ENCODE results near the gene C15orf39. TPM values are rescaled to one million over a fixed set of nuclear protein-coding genes. Genes with fewer than 3 reads are reported as not detected.

Gene C15orf39
- total RNA-seq, 1 experiment from 2014 or later = 45.6 TPM

DNA sequence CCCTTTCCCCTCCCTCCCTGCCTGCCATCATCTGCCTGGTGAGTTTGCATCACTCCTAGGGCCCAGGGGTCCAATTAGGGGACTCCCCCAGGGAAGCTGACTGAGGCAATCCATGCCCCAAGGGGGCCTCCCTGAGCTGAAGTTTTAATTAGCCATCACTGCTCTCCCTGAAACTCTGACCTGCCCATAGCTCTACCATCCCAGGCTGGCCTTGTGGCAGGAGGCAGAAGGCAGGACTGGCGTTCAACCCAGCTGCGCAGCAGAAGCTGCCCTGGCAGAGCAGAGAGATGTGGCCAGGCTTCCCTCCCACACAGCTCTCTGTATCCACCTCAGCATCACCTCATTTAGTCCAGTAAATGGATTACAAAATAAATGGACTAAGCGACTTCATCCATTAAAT lies 7.7 kb upstream of the C15orf39 start:
- Histone ChIP-seq H3K56ac (ENCODE audit: insufficient read length, low read depth, low read length) (no peak overlapping the region), H3K79me2 (ENCODE audit: insufficient read depth, low read length) (no peaks in the 10 kb centered on the region), H3T11ph (ENCODE audit: low read length) (no peak overlapping the region), H3K4me1 (ENCODE audit: insufficient read depth, low read length) (peaks cover 4% of the 10 kb centered on the region), H3K4me2 (ENCODE audit: insufficient read depth, insufficient read length, low read length) (no peak overlapping the region), H4K20me1 (ENCODE audit: control insufficient read depth, insufficient read depth, insufficient read length) (peaks cover 2% of the 10 kb centered on the region), H3K23me2 (ENCODE audit: insufficient read length, low read depth, low read length, poor library complexity, severe bottlenecking) (no peaks in the 10 kb centered on the region), H3K27me3 (ENCODE audit: insufficient read depth, low read length) (no peaks in the 10 kb centered on the region), H2BK12ac (ENCODE audit: insufficient read length, low read depth, low read length) (no peak overlapping the region), H2BK5ac (ENCODE audit: insufficient read length, low read length) (no peak overlapping the region), H2BK120ac (ENCODE audit: low read depth, low read length, poor library complexity, severe bottlenecking) (no peak overlapping the region), H3K4ac (ENCODE audit: low read depth, low read length) (no peak overlapping the region), H4K5ac (ENCODE audit: insufficient read length, low read depth, low read length) (no peak overlapping the region), H3K79me1 (ENCODE audit: insufficient read depth, low read depth, low read length, poor library complexity, severe bottlenecking) (no peaks in the 10 kb centered on the region), H4K91ac (ENCODE audit: insufficient read length, low read depth, low read length) (no peak overlapping the region), H3K9ac (ENCODE audit: extremely low read depth, insufficient read length, low read length) (no peak overlapping the region), H4K8ac (replicated peaks; ENCODE audit: insufficient read length, low read depth, low read length) (no peak overlapping the region), H3K9me3 (ENCODE audit: control insufficient read depth, low read depth, low read length) (peaks cover 5% of the 10 kb centered on the region), H3K23ac (ENCODE audit: insufficient read length, low read depth, low read length) (no peak overlapping the region), H2AFZ (ENCODE audit: low read length) (no peak overlapping the region), H3K18ac (ENCODE audit: insufficient read length, low read depth, low read length) (no peak overlapping the region), H2BK20ac (ENCODE audit: low read depth, low read length, poor library complexity, severe bottlenecking) (no peak overlapping the region), H3K14ac (ENCODE audit: insufficient read depth, low read length) (no peak overlapping the region), H3K27ac (ENCODE audit: insufficient read length, low read depth, low read length) (no peak overlapping the region), H2BK15ac (ENCODE audit: low read depth, low read length) (no peak overlapping the region), H2AK5ac (ENCODE audit: insufficient read length, low read length) (no peak overlapping the region)
- Mint-ChIP-seq H3K27me3 (ENCODE audit: low read depth) (peaks cover 11% of the 10 kb centered on the region), H3K36me3 (ENCODE audit: insufficient read depth in 1 of 3, low read depth in 3 of 3) (peaks cover 4 to 20% (median 10%) of the 10 kb centered on the region in 3 experiments), H3K9me3 (peaks cover 22 to 23% of the 10 kb centered on the region in 2 experiments), H3K4me3 (no peak overlapping the region), H3K4me1 (peaks cover 19 to 36% of the 10 kb centered on the region in 2 experiments), H3K27ac (no peak overlapping the region)
- TF ChIP-seq, protein P1, sequence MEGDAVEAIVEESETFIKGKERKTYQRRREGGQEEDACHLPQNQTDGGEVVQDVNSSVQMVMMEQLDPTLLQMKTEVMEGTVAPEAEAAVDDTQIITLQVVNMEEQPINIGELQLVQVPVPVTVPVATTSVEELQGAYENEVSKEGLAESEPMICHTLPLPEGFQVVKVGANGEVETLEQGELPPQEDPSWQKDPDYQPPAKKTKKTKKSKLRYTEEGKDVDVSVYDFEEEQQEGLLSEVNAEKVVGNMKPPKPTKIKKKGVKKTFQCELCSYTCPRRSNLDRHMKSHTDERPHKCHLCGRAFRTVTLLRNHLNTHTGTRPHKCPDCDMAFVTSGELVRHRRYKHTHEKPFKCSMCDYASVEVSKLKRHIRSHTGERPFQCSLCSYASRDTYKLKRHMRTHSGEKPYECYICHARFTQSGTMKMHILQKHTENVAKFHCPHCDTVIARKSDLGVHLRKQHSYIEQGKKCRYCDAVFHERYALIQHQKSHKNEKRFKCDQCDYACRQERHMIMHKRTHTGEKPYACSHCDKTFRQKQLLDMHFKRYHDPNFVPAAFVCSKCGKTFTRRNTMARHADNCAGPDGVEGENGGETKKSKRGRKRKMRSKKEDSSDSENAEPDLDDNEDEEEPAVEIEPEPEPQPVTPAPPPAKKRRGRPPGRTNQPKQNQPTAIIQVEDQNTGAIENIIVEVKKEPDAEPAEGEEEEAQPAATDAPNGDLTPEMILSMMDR (conservative IDR thresholded peaks at IDR 0.05) = no peak
- no peak for DNase-seq
- no CpG with 5 or more reads among the region's 3 CpGs for WGBS (ENCODE audit: extremely low coverage, insufficient read length, low lambda C conversion rate)
